Right cardiac atrium (tissue), 5 donors: Measurements from ENCODE around the gene SIM2. TPM values are rescaled to one million over a fixed set of nuclear protein-coding genes. Genes with fewer than 3 reads are reported as not detected.

Source experiments
- ATAC-seq, 2 donors: fragments of 200-7000 bp; cut with Tn5 transposase; one replicate each; pipeline versions ENCODE4 v1.8.0 to v1.9.1; 2020; ENCODE audit warnings: moderate library complexity in 2 of 2, mild to moderate bottlenecking in 1 of 2
- DNase-seq, 3 donors: peaks; one replicate each; pipeline ENCODE4 v3.0.0-alpha.2; 2020
- H3K27ac ChIP-seq: one replicate; pipeline ENCODE4 v1.5.1; 2013; ENCODE audit warnings: mild to moderate bottlenecking, low read length, control low read depth, moderate library complexity
- H3K27me3 ChIP-seq: one replicate; pipeline ENCODE4 v1.6.1; 2013; ENCODE audit not compliant: control insufficient read depth, insufficient read depth
- H3K4me1 ChIP-seq: one replicate; pipeline ENCODE4 v1.6.1; 2013; ENCODE audit warnings: low read length; ENCODE audit not compliant: control insufficient read depth, insufficient read depth
- H3K4me3 ChIP-seq: one replicate; pipeline ENCODE4 v1.5.1; 2013; ENCODE audit warnings: low read length, control low read depth
- H3K9me3 ChIP-seq: one replicate; pipeline ENCODE4 v1.6.1; 2013; ENCODE audit warnings: low read length; ENCODE audit not compliant: control insufficient read depth
- WGBS: extraction: QIAGEN DNeasy Blood & Tissue Kit; methylation state at CpG from one replicate; pipeline ENCODE4 v1.1.7; 2013; 5-methylcytosine and 5-hydroxymethylcytosine counted together
- intact Hi-C, 4 donors: fragments of 100-400 bp; cut with DNase I; formaldehyde crosslinking; loops; one replicate each; pipeline versions ENCODE4 v1.11.0 to v1.14.0; 2022 to 2023
- polyA plus RNA-seq: library from polyadenylated mRNA; stranded (reverse); fragments of 200-250 nt; gene quantifications from one replicate; pipeline ENCODE4 v1.2.3, GENCODE V29; 2013
- total RNA-seq, 4 donors: library from RNA; stranded (reverse); fragmentation: NEBNext Ultra II Directional; extraction: Animal tissue kit (Norgen Biotek cat#: 25700); gene quantifications; one replicate each; pipeline ENCODE4 v1.2.1, GENCODE V29; 2021
- donor health status: healthy with polysubstance abuse.
- donor health status: DM: no; HTN: yes; CAD: no.
- donor health status: DM: no; HTN: no; CAD: no.
- donor health status: DM: no; HTN: yes; CAD: no; lungs with severe emphysema.
- donor health status: DM: yes; HTN: yes; CAD: no.

SIM2 gene
- total and polyA plus RNA-seq, 5 donors, result not detected

DNA sequence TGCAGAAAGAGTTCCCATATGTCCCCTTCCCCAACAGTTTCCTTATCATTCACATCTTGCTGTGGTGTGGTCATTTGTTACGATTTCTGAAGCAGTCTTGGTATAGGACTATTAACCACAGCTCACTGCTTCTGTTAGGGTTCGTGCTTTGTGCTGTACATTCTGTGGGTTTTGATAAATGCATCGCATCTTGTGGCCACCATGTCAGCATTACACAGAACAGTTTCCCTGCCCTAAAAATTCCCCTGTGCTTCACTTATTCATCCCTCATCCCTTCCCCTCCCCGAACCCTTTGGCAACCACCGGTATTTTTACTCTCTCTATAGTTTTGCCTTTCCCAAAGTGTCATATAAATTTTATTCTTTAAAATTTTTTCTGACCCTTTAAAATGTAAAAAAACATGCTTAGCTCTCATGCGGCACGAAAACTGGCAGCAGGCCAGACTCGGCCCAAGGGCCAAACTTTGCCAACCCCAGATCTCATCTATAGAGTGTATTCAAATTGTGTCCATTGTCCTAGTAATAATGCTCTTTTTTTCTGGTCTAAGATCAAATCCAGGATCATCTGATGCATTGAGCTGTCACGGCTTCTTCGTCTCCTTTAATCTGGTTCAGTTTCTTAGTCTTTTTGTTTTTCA lies 78.2 kb downstream of the SIM2 start:
- DNase-seq, result peak in 1 of 3 donors; percentile 53
- intact Hi-C loops, result no loop called here
- no peak for ATAC-seq
- Histone ChIP-seq H3K27me3 (no peaks in the 10 kb centered on the region), H3K4me3 (no peak overlapping the region), H3K27ac (no peak overlapping the region), H3K9me3 (no peaks in the 10 kb centered on the region), H3K4me1 (no peaks in the 10 kb centered on the region)
- WGBS, result 71% methylated on average over 10 of the region's 10 CpGs

DNA sequence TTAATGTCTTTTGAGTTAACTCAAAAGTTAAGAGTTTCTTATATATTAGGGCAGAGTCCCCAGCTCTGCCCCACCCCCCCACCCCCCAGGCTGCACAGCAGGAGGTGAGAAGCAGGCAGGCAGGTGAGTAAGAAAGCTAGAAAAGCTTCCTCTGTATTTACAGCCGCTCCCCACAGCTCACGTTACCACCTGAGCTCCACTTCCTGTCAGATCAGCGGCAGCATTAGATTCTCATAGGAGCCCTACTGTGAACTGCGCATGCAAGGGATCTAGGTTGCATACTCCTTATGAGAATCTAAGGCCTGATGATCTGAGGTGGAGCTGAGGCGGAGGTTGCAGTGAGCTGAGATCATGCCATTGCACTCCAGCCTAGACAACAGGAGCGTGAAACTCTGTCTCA lies 81.9 kb downstream of the SIM2 start:
- H3K4me3 ChIP-seq, result no peak overlapping the region
- H3K9me3 ChIP-seq, result no peaks in the 10 kb centered on the region
- no peak overlapping the region for H3K27ac ChIP-seq
- H3K27me3 ChIP-seq, result no peaks in the 10 kb centered on the region
- no peak for DNase-seq
- ATAC-seq, result no peak
- H3K4me1 ChIP-seq, result peaks cover 3% of the 10 kb centered on the region
- intact Hi-C loops, result no loop called here
- WGBS, result 77% methylated on average over 6 of the region's 6 CpGs

DNA sequence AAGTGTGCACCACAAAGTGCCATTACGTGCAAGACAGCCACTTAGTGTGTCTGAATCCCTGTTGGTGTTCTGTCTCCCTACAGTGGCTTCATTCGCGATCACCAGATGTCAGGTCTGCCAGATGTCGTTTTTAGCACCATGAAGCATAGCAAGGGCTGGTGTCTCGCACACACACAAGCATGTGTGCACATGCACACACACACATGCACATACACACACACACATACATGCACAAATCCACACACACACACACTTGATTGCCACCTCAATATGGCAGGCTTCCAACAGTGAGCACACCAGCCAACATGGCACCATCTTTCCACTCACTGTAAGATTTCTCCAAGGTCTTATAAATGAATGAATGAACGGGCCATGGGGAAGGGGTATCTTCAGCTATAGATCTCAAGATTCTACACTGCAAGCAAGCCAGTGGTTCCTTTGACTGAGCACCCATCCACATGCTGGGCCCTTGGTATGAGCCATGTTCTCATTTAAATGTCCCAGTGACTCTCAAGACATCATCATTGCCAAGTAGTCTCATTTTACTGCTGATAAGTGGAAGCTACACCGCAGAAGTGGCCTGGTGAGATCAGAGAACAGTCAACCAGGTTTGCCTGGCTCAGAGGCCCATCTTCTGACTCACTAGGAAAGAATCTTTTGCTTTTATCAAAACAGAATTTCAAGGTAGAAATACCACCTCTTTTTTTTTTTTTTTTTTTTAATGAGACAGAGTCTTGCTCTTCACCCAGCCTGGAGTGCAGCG lies 84.9 kb downstream of the SIM2 start:
- no peak overlapping the region for H3K27ac ChIP-seq
- ATAC-seq, result no peak
- WGBS, result 93% methylated on average over 8 of the region's 8 CpGs
- DNase-seq, result no peak
- no peaks in the 10 kb centered on the region for H3K9me3 ChIP-seq
- intact Hi-C loops, result no loop called here
- H3K4me1 ChIP-seq, result peaks cover 3% of the 10 kb centered on the region
- no peak overlapping the region for H3K4me3 ChIP-seq
- H3K27me3 ChIP-seq, result no peaks in the 10 kb centered on the region

DNA sequence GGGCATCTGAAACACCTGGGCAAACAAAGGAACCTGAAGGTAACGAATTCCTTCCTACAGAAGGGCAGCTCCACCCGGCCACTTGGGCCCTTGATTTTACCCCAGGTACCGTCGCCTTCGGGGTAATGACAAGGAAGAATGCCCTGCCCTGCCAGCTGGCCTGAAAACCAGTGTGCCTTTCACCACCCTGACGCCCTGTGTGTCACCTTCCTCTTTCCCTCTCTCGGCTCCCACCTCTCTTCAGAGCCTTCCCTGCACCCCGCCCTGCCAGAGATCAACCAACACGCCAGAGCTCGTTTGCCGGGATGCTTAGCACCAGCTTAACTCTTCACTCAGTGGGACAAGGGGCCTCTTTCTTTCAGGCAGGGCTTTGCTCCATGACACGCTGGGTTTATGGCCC lies 86.0 kb downstream of the SIM2 start:
- no peak overlapping the region for H3K4me3 ChIP-seq
- ATAC-seq (peak; percentile 84 to 94), DNase-seq (peak; percentile 44 to 77 (median 65))
- H3K27ac ChIP-seq, result no peak overlapping the region
- 79% methylated on average over 12 of the region's 12 CpGs for WGBS
- H3K4me1 ChIP-seq, result peaks cover 3% of the 10 kb centered on the region
- intact Hi-C loops, result no loop called here
- no peaks in the 10 kb centered on the region for H3K9me3 ChIP-seq
- no peaks in the 10 kb centered on the region for H3K27me3 ChIP-seq

DNA sequence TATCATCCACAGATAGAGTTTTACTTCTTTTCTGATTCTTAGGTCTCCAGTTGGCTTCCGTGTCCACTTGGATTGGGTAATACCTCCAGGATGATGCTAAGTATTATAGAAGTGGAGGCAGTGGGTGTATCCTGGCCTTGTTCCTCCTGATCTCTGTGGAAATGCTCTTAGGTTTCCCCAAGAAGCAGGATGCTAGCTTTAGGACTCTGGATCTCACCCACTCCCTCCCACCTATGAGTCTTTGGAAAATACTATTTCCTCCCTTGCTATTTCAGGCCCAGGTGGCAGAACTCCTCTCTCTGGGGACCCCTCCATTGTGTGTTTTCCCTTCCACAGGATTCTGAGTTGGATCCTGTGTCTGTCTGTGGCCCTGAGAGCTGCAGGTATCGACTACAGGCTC lies 86.7 kb downstream of the SIM2 start:
- DNase-seq (no peak), ATAC-seq (no peak)
- Histone ChIP-seq H3K27me3 (no peaks in the 10 kb centered on the region), H3K27ac (no peak overlapping the region), H3K4me3 (no peak overlapping the region), H3K9me3 (no peaks in the 10 kb centered on the region), H3K4me1 (peaks cover 3% of the 10 kb centered on the region)
- intact Hi-C loops, result no loop called here
- 72% methylated on average over 2 of the region's 2 CpGs for WGBS

DNA sequence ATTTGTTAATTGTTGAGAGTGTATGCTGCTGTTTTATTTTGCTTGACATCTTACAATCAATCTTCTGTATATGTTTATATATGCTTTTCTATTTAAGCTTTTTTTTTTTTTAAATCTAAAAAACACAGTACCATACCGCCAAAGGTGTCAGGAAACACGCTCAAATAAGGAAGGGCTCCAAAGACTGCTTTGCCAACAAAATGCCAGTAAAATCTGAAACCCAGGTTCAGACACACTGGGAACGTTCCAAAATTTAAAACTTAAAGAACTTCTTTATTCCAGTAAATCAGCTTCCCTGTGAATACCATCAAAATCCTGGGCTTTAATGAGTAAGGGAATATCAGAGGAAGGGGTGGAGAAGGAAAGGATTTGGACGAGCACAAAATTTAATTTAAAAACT lies 87.3 kb downstream of the SIM2 start:
- H3K9me3 ChIP-seq, result no peaks in the 10 kb centered on the region
- 93% methylated on average over 4 of the region's 4 CpGs for WGBS
- H3K4me3 ChIP-seq, result no peak overlapping the region
- DNase-seq (no peak), ATAC-seq (no peak)
- intact Hi-C loops, result no loop called here
- no peaks in the 10 kb centered on the region for H3K27me3 ChIP-seq
- H3K4me1 ChIP-seq, result peaks cover 3% of the 10 kb centered on the region
- H3K27ac ChIP-seq, result no peak overlapping the region

DNA sequence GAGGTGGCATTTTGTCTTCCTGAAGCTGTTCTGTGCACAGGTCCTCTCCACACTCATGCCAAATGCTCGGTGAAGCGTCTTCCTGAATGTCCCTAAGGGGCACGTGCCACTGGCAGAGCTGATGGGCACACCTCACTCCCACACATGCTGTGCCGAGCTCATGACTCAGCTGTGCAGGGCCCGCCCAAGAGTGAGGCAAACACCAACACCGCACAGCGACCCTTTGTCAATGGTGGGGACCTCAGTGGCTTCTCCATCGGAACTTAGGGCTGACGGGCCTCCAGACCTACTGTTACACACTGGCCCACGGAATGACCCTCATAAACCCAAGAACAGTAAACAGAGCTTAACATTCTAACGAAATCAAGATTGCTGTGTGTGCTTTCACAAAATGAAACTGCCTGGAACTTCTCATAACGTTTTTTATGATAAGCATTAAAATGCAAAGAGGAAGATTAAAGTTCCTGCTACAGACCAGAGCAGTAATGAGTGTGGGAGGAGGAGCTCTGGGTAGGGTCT lies 89.3 kb downstream of the SIM2 start:
- Histone ChIP-seq H3K27ac (no peak overlapping the region), H3K4me1 (peaks cover 3% of the 10 kb centered on the region), H3K9me3 (no peaks in the 10 kb centered on the region), H3K4me3 (no peak overlapping the region), H3K27me3 (no peaks in the 10 kb centered on the region)
- ATAC-seq (peak in 1 of 2 donors; percentile 28), DNase-seq (no peak)
- intact Hi-C loops, result no loop called here
- WGBS, result 79% methylated on average over 12 of the region's 12 CpGs

DNA sequence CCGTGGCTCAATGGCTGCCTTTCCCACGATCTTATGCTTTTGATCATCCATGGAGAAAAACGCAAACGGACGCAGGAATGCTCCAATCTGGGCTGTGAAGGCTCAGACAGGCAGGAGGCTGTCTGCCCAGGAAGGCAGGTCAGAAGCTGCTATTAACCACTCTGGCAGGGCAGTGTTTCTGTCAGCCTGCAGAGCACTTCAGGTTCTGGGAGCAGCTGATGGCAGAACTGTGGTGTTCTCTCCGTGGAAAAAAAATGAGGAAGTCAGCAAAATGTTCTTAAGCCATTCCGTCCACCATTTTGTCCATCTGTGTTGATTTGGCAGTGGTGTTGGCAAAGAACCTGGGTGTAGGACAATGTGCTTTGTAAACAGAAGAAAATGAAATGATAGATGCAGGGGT lies 91.7 kb downstream of the SIM2 start:
- no peaks in the 10 kb centered on the region for H3K27me3 ChIP-seq
- no peaks in the 10 kb centered on the region for H3K9me3 ChIP-seq
- H3K4me1 ChIP-seq, result no peaks in the 10 kb centered on the region
- DNase-seq (no peak), ATAC-seq (no peak)
- 79% methylated on average over 7 of the region's 7 CpGs for WGBS
- H3K4me3 ChIP-seq, result no peak overlapping the region
- no peak overlapping the region for H3K27ac ChIP-seq
- intact Hi-C loops, result no loop called here

DNA sequence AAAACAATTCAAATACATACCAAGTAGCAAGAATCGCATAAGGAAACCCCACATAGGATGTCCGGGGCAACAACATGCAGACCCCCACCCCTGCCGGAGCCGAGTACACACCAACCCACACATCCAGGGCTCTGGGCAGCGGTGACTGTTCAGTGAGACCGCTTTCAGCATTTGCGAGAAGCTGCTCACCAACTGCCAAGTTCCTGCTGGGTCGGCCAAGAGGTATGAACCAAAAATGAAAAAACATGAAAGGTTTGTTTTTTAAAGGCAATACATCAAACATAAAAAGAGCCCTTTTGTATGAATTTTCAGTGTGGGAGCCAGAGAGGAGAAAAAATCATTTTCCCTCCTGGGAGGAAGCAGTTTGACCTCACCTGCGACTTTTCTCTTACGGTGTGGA lies 92.3 kb downstream of the SIM2 start:
- no peak for DNase-seq
- H3K9me3 ChIP-seq, result no peaks in the 10 kb centered on the region
- intact Hi-C loops, result no loop called here
- no peak overlapping the region for H3K27ac ChIP-seq
- no peaks in the 10 kb centered on the region for H3K4me1 ChIP-seq
- WGBS, result 87% methylated on average over 10 of the region's 10 CpGs
- no peak overlapping the region for H3K4me3 ChIP-seq
- no peak for ATAC-seq
- H3K27me3 ChIP-seq, result no peaks in the 10 kb centered on the region

DNA sequence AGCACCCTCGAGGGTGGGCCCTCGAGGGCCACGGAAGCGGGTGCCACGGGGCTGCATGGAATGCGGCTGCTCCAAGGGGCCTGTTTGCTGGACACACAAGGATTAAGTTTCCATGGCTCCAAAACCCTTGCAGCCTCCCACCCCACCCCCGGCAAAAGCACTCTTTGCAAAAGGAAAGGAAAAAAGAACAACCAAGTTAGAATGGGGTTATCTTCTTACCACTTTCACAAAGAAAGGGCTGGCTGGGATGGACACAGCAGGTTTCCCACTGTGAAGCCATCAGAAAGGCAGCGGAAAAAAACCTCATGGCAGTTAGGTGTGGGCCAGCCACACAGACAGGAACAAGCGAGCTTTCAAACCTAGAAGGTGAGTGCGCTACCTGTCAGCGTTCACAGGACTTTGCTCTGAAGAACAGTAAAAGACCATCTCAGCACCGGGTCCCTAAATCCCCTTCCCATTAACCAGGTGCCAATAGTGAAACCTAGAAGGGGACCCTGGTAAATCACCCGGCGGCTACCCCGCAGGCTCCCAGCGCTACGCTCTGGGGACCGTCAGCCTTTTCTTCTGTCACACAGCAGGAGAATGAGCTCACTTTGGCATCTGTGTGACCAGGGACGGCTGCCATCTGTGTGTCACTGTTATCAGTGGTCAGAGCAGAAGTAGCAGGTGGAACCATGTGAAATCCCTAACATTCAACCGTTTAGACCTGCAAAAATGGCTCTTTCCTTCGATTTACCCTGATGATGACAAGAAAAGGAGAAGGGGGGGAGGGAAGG lies 93.0 kb downstream of the SIM2 start:
- intact Hi-C loops, result no loop called here
- no peak for DNase-seq
- Histone ChIP-seq H3K4me3 (no peak overlapping the region), H3K9me3 (no peaks in the 10 kb centered on the region), H3K27ac (no peak overlapping the region), H3K27me3 (no peaks in the 10 kb centered on the region), H3K4me1 (no peaks in the 10 kb centered on the region)
- ATAC-seq, result peak in 1 of 2 donors; percentile 31
- WGBS, result 75% methylated on average over 21 of the region's 21 CpGs

DNA sequence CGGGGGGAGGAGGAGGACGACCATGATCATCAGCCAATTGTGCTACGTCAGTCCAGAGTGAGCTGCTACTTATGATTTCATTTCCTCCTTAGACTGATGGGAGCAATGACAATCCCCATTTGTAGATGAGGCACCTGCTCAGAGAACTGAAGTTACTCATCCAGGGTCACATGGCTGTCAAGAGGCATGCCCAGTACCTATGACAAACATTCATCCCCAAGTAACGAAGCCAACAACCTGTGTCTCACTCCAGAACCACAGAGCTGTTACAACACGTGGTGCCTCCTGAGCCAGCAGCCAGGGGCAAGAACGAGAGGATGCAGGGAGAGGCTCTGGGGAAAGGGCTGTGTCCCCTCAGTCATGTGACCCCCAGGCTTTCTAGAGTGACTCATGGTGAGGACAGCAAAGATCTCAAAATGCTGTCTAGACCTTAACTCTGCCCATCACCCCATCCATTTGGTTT lies 93.6 kb downstream of the SIM2 start:
- Histone ChIP-seq H3K27me3 (no peaks in the 10 kb centered on the region), H3K4me3 (no peak overlapping the region), H3K9me3 (no peaks in the 10 kb centered on the region), H3K4me1 (no peaks in the 10 kb centered on the region), H3K27ac (no peak overlapping the region)
- intact Hi-C loops, result no loop called here
- no peak for ATAC-seq
- DNase-seq, result no peak
- WGBS, result 51% methylated on average over 6 of the region's 6 CpGs
